Measurements from ENCODE around the gene PDE2A.

The PDE2A gene

GRCh38 chr11:72704028-72704782 lies 30.0 kb upstream of the PDE2A start:
- no peak for DNase-seq

GRCh38 chr11:72703267-72704008 lies 29.2 kb upstream of the PDE2A start:
- DNase-seq, result no peak

GRCh38 chr11:72702577-72703241 lies 28.5 kb upstream of the PDE2A start:
- DNase-seq, result no peak

- DNase-seq, result no peak
These were observed 27.9 kb upstream of the PDE2A start for GRCh38 chr11:72702096-72702495.

- no peak for DNase-seq
These were observed 27.2 kb upstream of the PDE2A start for GRCh38 chr11:72701466-72701865.

GRCh38 chr11:72700146-72700545 lies 25.9 kb upstream of the PDE2A start:
- no peak for DNase-seq

- no peak for DNase-seq
These were observed 23.6 kb upstream of the PDE2A start for GRCh38 chr11:72697814-72698213.

- no peak for DNase-seq
These were observed 22.9 kb upstream of the PDE2A start for GRCh38 chr11:72696866-72697700.

- no peak for DNase-seq
These were observed 21.1 kb upstream of the PDE2A start for GRCh38 chr11:72695354-72695753.

- no peak for DNase-seq
These were observed 19.2 kb upstream of the PDE2A start for GRCh38 chr11:72693271-72693968.

GRCh38 chr11:72692498-72693237 lies 18.4 kb upstream of the PDE2A start:
- DNase-seq, result no peak

GRCh38 chr11:72690166-72690565 lies 15.9 kb upstream of the PDE2A start:
- DNase-seq, result no peak

- DNase-seq, result no peak
These were observed 14.7 kb upstream of the PDE2A start for GRCh38 chr11:72688929-72689328.

GRCh38 chr11:72688486-72688885 lies 14.3 kb upstream of the PDE2A start:
- no peak for DNase-seq

GRCh38 chr11:72687326-72687725 lies 13.1 kb upstream of the PDE2A start:
- no peak for DNase-seq

GRCh38 chr11:72686639-72687220 lies 12.5 kb upstream of the PDE2A start:
- DNase-seq, result no peak

GRCh38 chr11:72685560-72686480 lies 11.6 kb upstream of the PDE2A start:
- DNase-seq, result no peak

GRCh38 chr11:72684236-72684912 lies 10.2 kb upstream of the PDE2A start:
- DNase-seq, result no peak

- DNase-seq, result no peak
These were observed 9.6 kb upstream of the PDE2A start for GRCh38 chr11:72683782-72684200.
